Skeletal muscle satellite cell (primary cell): ENCODE results near the gene GSTCD. TPM values are rescaled to one million over a fixed set of nuclear protein-coding genes. Genes with fewer than 3 reads are reported as not detected.

Experiments
- H3K27me3 ChIP-seq: 2 replicates; pipeline ENCODE4 v1.7.0; 2013; ENCODE audit warnings: low read length; ENCODE audit not compliant: control insufficient read depth, insufficient read depth
- H3K36me3 ChIP-seq: 2 replicates; pipeline ENCODE4 v1.7.0; 2013; ENCODE audit warnings: mild to moderate bottlenecking, control low read depth, low read length; ENCODE audit not compliant: insufficient read depth
- H3K4me1 ChIP-seq: 2 replicates; pipeline ENCODE4 v1.7.0; 2013; ENCODE audit warnings: low read length; ENCODE audit not compliant: control insufficient read depth, insufficient read depth
- H3K4me2 ChIP-seq: 2 replicates; pipeline ENCODE4 v1.7.0; 2013; ENCODE audit warnings: mild to moderate bottlenecking, low read length
- H3K4me3 ChIP-seq: 2 replicates; pipeline ENCODE4 v1.7.0; 2013; ENCODE audit warnings: low read length
- H3K9ac ChIP-seq: 2 replicates; pipeline ENCODE4 v1.7.0; 2013; ENCODE audit warnings: mild to moderate bottlenecking, low read depth, low read length, moderate library complexity
- H3K9me3 ChIP-seq: replicated peaks from 2 replicates; pipeline ENCODE4 v1.7.0; 2013; ENCODE audit warnings: mild to moderate bottlenecking, control low read depth, low read length
- total RNA-seq: library from RNA; depleted of rRNA; stranded (reverse); fragments of >200 nt; gene quantifications from 2 replicates; pipeline ENCODE4 v1.2.3, GENCODE V29; 2012; rRNA removed

GSTCD gene
- 14.7 and 21.2 TPM in 2 replicates for total RNA-seq

- H3K4me1 ChIP-seq: peaks cover 20% of the 10 kb centered on the region
- no peaks in the 10 kb centered on the region for H3K9me3 ChIP-seq
- H3K27me3 ChIP-seq: no peaks in the 10 kb centered on the region
- H3K4me3 ChIP-seq: peak within 1 kb of the TSS; percentile 95
- H3K9ac ChIP-seq: peak within 1 kb of the TSS; percentile 95
- H3K4me2 ChIP-seq: peak within 1 kb of the TSS; percentile 90
- H3K36me3 ChIP-seq: peaks cover 3% of the 10 kb centered on the region
Observed at GRCh38 chr4:105708181-105709080, at the start of gene GSTCD, which contains the start of gene INTS12. Gene GSTCD, plus strand, starts transcription at chr4:105708784. Its CDS starts 8,830 bp downstream, at chr4:105717614. Gene INTS12, minus strand, starts transcription at chr4:105708689. Its CDS starts 8,684 bp downstream, at chr4:105700005.

- H3K4me3 ChIP-seq: no peak overlapping the region
- H3K36me3 ChIP-seq: no peaks in the 10 kb centered on the region
- no peaks in the 10 kb centered on the region for H3K4me1 ChIP-seq
- no peaks in the 10 kb centered on the region for H3K9me3 ChIP-seq
- no peak overlapping the region for H3K4me2 ChIP-seq
- no peaks in the 10 kb centered on the region for H3K27me3 ChIP-seq
- H3K9ac ChIP-seq: no peak overlapping the region
Observed at GRCh38 chr4:105659190-105659589, 49.4 kb upstream of the GSTCD start.

GRCh38 chr4:105661028-105661427 lies 47.6 kb upstream of the GSTCD start:
- Histone ChIP-seq H3K27me3 (no peaks in the 10 kb centered on the region), H3K36me3 (no peaks in the 10 kb centered on the region), H3K4me3 (no peak overlapping the region), H3K4me2 (no peak overlapping the region), H3K9me3 (no peaks in the 10 kb centered on the region), H3K4me1 (no peaks in the 10 kb centered on the region), H3K9ac (no peak overlapping the region)

- Histone ChIP-seq H3K4me1 (no peaks in the 10 kb centered on the region), H3K9me3 (no peaks in the 10 kb centered on the region), H3K36me3 (no peaks in the 10 kb centered on the region), H3K4me2 (no peak overlapping the region), H3K4me3 (no peak overlapping the region), H3K9ac (no peak overlapping the region), H3K27me3 (no peaks in the 10 kb centered on the region)
Observed at GRCh38 chr4:105662935-105663675, 45.5 kb upstream of the GSTCD start.

GRCh38 chr4:105666693-105667092 lies 41.9 kb upstream of the GSTCD start:
- Histone ChIP-seq H3K4me2 (no peak overlapping the region), H3K9ac (no peak overlapping the region), H3K27me3 (no peaks in the 10 kb centered on the region), H3K9me3 (no peaks in the 10 kb centered on the region), H3K4me3 (no peak overlapping the region), H3K36me3 (no peaks in the 10 kb centered on the region), H3K4me1 (no peaks in the 10 kb centered on the region)

GRCh38 chr4:105670684-105671083 lies 37.9 kb upstream of the GSTCD start:
- Histone ChIP-seq H3K9me3 (no peaks in the 10 kb centered on the region), H3K4me3 (no peak overlapping the region), H3K4me1 (no peaks in the 10 kb centered on the region), H3K4me2 (no peak overlapping the region), H3K27me3 (no peaks in the 10 kb centered on the region), H3K36me3 (no peaks in the 10 kb centered on the region), H3K9ac (no peak overlapping the region)

GRCh38 chr4:105671301-105671700 lies 37.3 kb upstream of the GSTCD start:
- H3K4me1 ChIP-seq: no peaks in the 10 kb centered on the region
- H3K9ac ChIP-seq: no peak overlapping the region
- no peaks in the 10 kb centered on the region for H3K27me3 ChIP-seq
- no peaks in the 10 kb centered on the region for H3K36me3 ChIP-seq
- H3K4me3 ChIP-seq: no peak overlapping the region
- no peaks in the 10 kb centered on the region for H3K9me3 ChIP-seq
- H3K4me2 ChIP-seq: no peak overlapping the region

GRCh38 chr4:105674011-105674410 lies 34.6 kb upstream of the GSTCD start:
- Histone ChIP-seq H3K9ac (no peak overlapping the region), H3K27me3 (no peaks in the 10 kb centered on the region), H3K36me3 (no peaks in the 10 kb centered on the region), H3K4me1 (peaks cover 2% of the 10 kb centered on the region), H3K9me3 (no peaks in the 10 kb centered on the region), H3K4me3 (no peak overlapping the region), H3K4me2 (no peak overlapping the region)

- H3K27me3 ChIP-seq: no peaks in the 10 kb centered on the region
- H3K9me3 ChIP-seq: no peaks in the 10 kb centered on the region
- no peak overlapping the region for H3K4me2 ChIP-seq
- H3K4me1 ChIP-seq: peaks cover 11% of the 10 kb centered on the region
- H3K36me3 ChIP-seq: peaks cover 9% of the 10 kb centered on the region
- H3K4me3 ChIP-seq: no peak overlapping the region
- H3K9ac ChIP-seq: no peak overlapping the region
Observed at GRCh38 chr4:105677709-105678108, 30.9 kb upstream of the GSTCD start.

- H3K4me3 ChIP-seq: no peak overlapping the region
- H3K9me3 ChIP-seq: no peaks in the 10 kb centered on the region
- peaks cover 11% of the 10 kb centered on the region for H3K4me1 ChIP-seq
- H3K9ac ChIP-seq: no peak overlapping the region
- H3K27me3 ChIP-seq: no peaks in the 10 kb centered on the region
- H3K4me2 ChIP-seq: no peak overlapping the region
- peaks cover 15% of the 10 kb centered on the region for H3K36me3 ChIP-seq
Observed at GRCh38 chr4:105679186-105679585, 29.4 kb upstream of the GSTCD start.

- Histone ChIP-seq H3K4me3 (no peak overlapping the region), H3K27me3 (no peaks in the 10 kb centered on the region), H3K4me1 (peaks cover 11% of the 10 kb centered on the region), H3K4me2 (no peak overlapping the region), H3K36me3 (peaks cover 33% of the 10 kb centered on the region), H3K9me3 (no peaks in the 10 kb centered on the region), H3K9ac (no peak overlapping the region)
Observed at GRCh38 chr4:105683038-105683437, 25.5 kb upstream of the GSTCD start.
